GM04503 (cell line): ENCODE results near the gene TBL2.
"Not testable (repeated sequence)": the region's sequence is repeated elsewhere in the genome, so short reads cannot be mapped to it uniquely, and the experiment has no call there.

Experiments used
- DNase-seq: peaks from one replicate; pipeline ENCODE4 v3.0.0-alpha.2; 2012; ENCODE audit warnings: low read depth

Gene TBL2

GRCh38 chr7:73535918-73536317, 42.5 kb downstream of the TBL2 start:
- not testable (repeated sequence) for DNase-seq

GRCh38 chr7:73533742-73534141, 44.6 kb downstream of the TBL2 start:
- no peak for DNase-seq

GRCh38 chr7:73532224-73532623, 46.2 kb downstream of the TBL2 start:
- no peak for DNase-seq

GRCh38 chr7:73530800-73531199, 47.6 kb downstream of the TBL2 start:
- no peak for DNase-seq

- DNase-seq, result no peak
Observed at GRCh38 chr7:73526896-73527821, 51.2 kb downstream of the TBL2 start.

- not testable (repeated sequence) for DNase-seq
Observed at GRCh38 chr7:73526158-73526494, 52.3 kb downstream of the TBL2 start.

GRCh38 chr7:73522105-73522872, 56.1 kb downstream of the TBL2 start, which contains the start of gene BAZ1B:
Gene BAZ1B, minus strand, starts transcription at chr7:73522293. Its CDS starts 360 bp downstream, at chr7:73521933.
- peak; percentile 90 for DNase-seq

GRCh38 chr7:73521636-73522104, 56.7 kb downstream of the TBL2 start:
- no peak for DNase-seq

- DNase-seq, result no peak
Observed at GRCh38 chr7:73520673-73521635, 57.4 kb downstream of the TBL2 start.

- DNase-seq, result no peak
Observed at GRCh38 chr7:73519867-73520672, 58.3 kb downstream of the TBL2 start.

- no peak for DNase-seq
Observed at GRCh38 chr7:73518470-73518869, 59.9 kb downstream of the TBL2 start.
